Calu3 (cell line): ENCODE results near the gene ZFP36. TPM values are rescaled to one million over a fixed set of nuclear protein-coding genes. Genes with fewer than 3 reads are reported as not detected.

Experiments used
- BruUV-seq: library from RNA; stranded (reverse); fragments of 400-500 nt; replicated peaks from 2 replicates; lab custom pipeline; 2021; lab: Mats Ljungman, UMichigan
- CTCF ChIA-PET: fragments of 300-600 bp; sonication (Branson Sonifier 250); formaldehyde crosslinking; loops from one replicate; lab custom pipeline; 2022; ENCODE audit warnings: antibody characterized with exemption; lab: Charles Lee
- DNase-seq: peaks from one replicate; pipeline ENCODE4 v3.0.0; 2022
- H3K27ac Mint-ChIP-seq: one replicate; pipeline ENCODE4 v1.8.0; 2022; ENCODE audit warnings: mixed read lengths; ENCODE audit not compliant: unreplicated experiment
- H3K27me3 Mint-ChIP-seq: one replicate; pipeline ENCODE4 v1.8.0; 2022; ENCODE audit warnings: mixed read lengths; ENCODE audit not compliant: unreplicated experiment
- H3K36me3 Mint-ChIP-seq: one replicate; pipeline ENCODE4 v1.8.0; 2022; ENCODE audit warnings: mild to moderate bottlenecking, moderate library complexity, mixed read lengths; ENCODE audit not compliant: insufficient read depth, unreplicated experiment
- H3K4me1 Mint-ChIP-seq: one replicate; pipeline ENCODE4 v1.8.0; 2022; ENCODE audit warnings: mild to moderate bottlenecking, low read depth, mixed read lengths; ENCODE audit not compliant: unreplicated experiment
- H3K4me3 Mint-ChIP-seq: one replicate; pipeline ENCODE4 v1.8.0; 2022; ENCODE audit warnings: mild to moderate bottlenecking, low read depth, moderate library complexity, mixed read lengths; ENCODE audit not compliant: unreplicated experiment
- H3K9me3 Mint-ChIP-seq: one replicate; pipeline ENCODE4 v1.8.0; 2022; ENCODE audit warnings: low read depth, mixed read lengths; ENCODE audit not compliant: unreplicated experiment
- CTCF ChIP-seq: fragments of 200-600 bp; IDR thresholded peaks from one replicate; pipeline ENCODE4 v1.8.0; 2022; ENCODE audit warnings: antibody characterized with exemption; ENCODE audit not compliant: unreplicated experiment
- intact Hi-C: fragments of 100-400 bp; cut with micrococcal nuclease; formaldehyde crosslinking; loops from one replicate; pipeline ENCODE4 v1.10.0; 2022; ENCODE audit not compliant: unreplicated experiment
- total RNA-seq: library from RNA; stranded (reverse); gene quantifications from 2 replicates; pipeline ENCODE4 v1.2.3, GENCODE V29; 2022

ZFP36 gene
- total RNA-seq, 1 experiment from 2014 or later: 70.8 TPM

GRCh38 chr19:39428283-39429112 lies 21.9 kb downstream of the ZFP36 start:
- intact Hi-C loops: no loop called here
- no peaks in the 10 kb centered on the region for H3K27me3 Mint-ChIP-seq
- H3K4me3 Mint-ChIP-seq: no peak overlapping the region
- H3K36me3 Mint-ChIP-seq: peaks cover 64% of the 10 kb centered on the region
- H3K27ac Mint-ChIP-seq: no peak overlapping the region
- CTCF ChIA-PET: interaction anchor here (0.6 kb wide), 1 partner anchor 160 kb away, joined by 3 read pairs; no protein-coding TSS in a partner anchor
- H3K4me1 Mint-ChIP-seq: peaks cover 13% of the 10 kb centered on the region
- DNase-seq: no peak
- no TSS peak for BruUV-seq
- no peak for TF ChIP-seq CTCF
- no peaks in the 10 kb centered on the region for H3K9me3 Mint-ChIP-seq

- Mint-ChIP-seq H3K36me3 (peaks cover 79% of the 10 kb centered on the region), H3K4me1 (peaks cover 24% of the 10 kb centered on the region)
Measured at GRCh38 chr19:39430675-39431593, 24.3 kb downstream of the ZFP36 start.

GRCh38 chr19:39432677-39433025 lies 26.0 kb downstream of the ZFP36 start:
- CTCF ChIA-PET: no interaction called here
- Mint-ChIP-seq H3K27me3 (peaks cover 5% of the 10 kb centered on the region), H3K36me3 (peaks cover 94% of the 10 kb centered on the region), H3K4me1 (peaks cover 33% of the 10 kb centered on the region), H3K9me3 (no peaks in the 10 kb centered on the region), H3K4me3 (no peak overlapping the region), H3K27ac (peak overlapping the region; percentile 97)
- intact Hi-C loops: no loop called here
- no peak for TF ChIP-seq CTCF
- DNase-seq: no peak
- BruUV-seq: no TSS peak

More at GRCh38 chr19:39430675-39431593, 24.3 kb downstream of the ZFP36 start:
- Mint-ChIP-seq H3K27me3 (no peaks in the 10 kb centered on the region), H3K9me3 (no peaks in the 10 kb centered on the region), H3K4me3 (peak overlapping the region; percentile 43), H3K27ac (peak overlapping the region; percentile 96)
- no peak for TF ChIP-seq CTCF
- peak; percentile 87 for DNase-seq
- intact Hi-C loops: loop anchor here (1.0 to 2.0 kb wide), 2 partner anchors 18 to 40 kb away; partner anchors contain the start of genes MED29, PAF1 and PLEKHG2
- BruUV-seq: TSS peak; percentile 84
- CTCF ChIA-PET: no interaction called here

GRCh38 chr19:39433480-39434079 lies 26.9 kb downstream of the ZFP36 start:
- CTCF ChIA-PET: no interaction called here
- H3K4me3 Mint-ChIP-seq: peak overlapping the region; percentile 96
- peaks cover 9% of the 10 kb centered on the region for H3K27me3 Mint-ChIP-seq
- DNase-seq: no peak
- peak overlapping the region; percentile 97 for H3K27ac Mint-ChIP-seq
- H3K36me3 Mint-ChIP-seq: peaks cover 89% of the 10 kb centered on the region
- BruUV-seq: no TSS peak
- peaks cover 33% of the 10 kb centered on the region for H3K4me1 Mint-ChIP-seq
- intact Hi-C loops: no loop called here
- H3K9me3 Mint-ChIP-seq: no peaks in the 10 kb centered on the region
- TF ChIP-seq CTCF: no peak
